HCT116 (cell line): ENCODE data around the gene FXYD6.

ENCODE experiments used
- CBX3 ChIP-seq: IDR thresholded peaks from 2 replicates; pipeline ENCODE4 v1.6.1; 2012; ENCODE audit warnings: low read depth
- CEBPB ChIP-seq: IDR thresholded peaks from 2 replicates; pipeline ENCODE4 v1.6.1; 2012; ENCODE audit warnings: low read depth
- EGR1 ChIP-seq: IDR thresholded peaks from 2 replicates; pipeline ENCODE4 v1.6.1; 2012; ENCODE audit warnings: low read depth
- EZH2 ChIP-seq: fragments of 200-600 bp; sonication (generic); IDR thresholded peaks from 2 replicates; pipeline ENCODE4 v1.6.1; 2017; ENCODE audit warnings: antibody characterized with exemption, mixed run types
- FOSL1 ChIP-seq: IDR thresholded peaks from 2 replicates; pipeline ENCODE4 v1.6.1; 2012; ENCODE audit warnings: low read depth
- JUND ChIP-seq: IDR thresholded peaks from 2 replicates; pipeline ENCODE4 v1.6.1; 2012
- MAX ChIP-seq: IDR thresholded peaks from 2 replicates; pipeline ENCODE4 v1.6.1; 2012
- POLR2A ChIP-seq: IDR thresholded peaks from 2 replicates; pipeline ENCODE4 v1.7.0; 2011; ENCODE audit warnings: borderline replicate concordance; ENCODE audit not compliant: insufficient read depth, insufficient read length; ENCODE audit errors: extremely low read depth
- SP1 ChIP-seq: IDR thresholded peaks from 2 replicates; pipeline ENCODE4 v1.6.1; 2012; ENCODE audit warnings: low read depth
- SRF ChIP-seq: IDR thresholded peaks from 2 replicates; pipeline ENCODE4 v1.6.1; 2012; ENCODE audit warnings: low read depth
- YY1 ChIP-seq: IDR thresholded peaks from 2 replicates; pipeline ENCODE4 v1.6.1; 2011; ENCODE audit warnings: low read length, low read depth, moderate library complexity, mild to moderate bottlenecking; ENCODE audit not compliant: insufficient replicate concordance; ENCODE audit errors: extremely low read depth
- TF ChIP-seq, protein P1 (sequence below), 3 experiments: fragments of 200-600 bp in 1 of 3; sonication (generic) in 1 of 3; IDR thresholded peaks in 2 of 3; conservative IDR thresholded peaks in 1 of 3; 2 replicates each; pipeline ENCODE4 v1.5.1; 2012 to 2017; ENCODE audit warnings: low read depth in 2 of 3, low read length in 2 of 3, antibody characterized with exemption in 1 of 3, borderline replicate concordance in 1 of 3, control low read depth in 1 of 3, mild to moderate bottlenecking in 1 of 3, mixed read lengths in 1 of 3, mixed run types in 1 of 3, moderate library complexity in 1 of 3; ENCODE audit not compliant: insufficient read depth in 1 of 3

DNA sequence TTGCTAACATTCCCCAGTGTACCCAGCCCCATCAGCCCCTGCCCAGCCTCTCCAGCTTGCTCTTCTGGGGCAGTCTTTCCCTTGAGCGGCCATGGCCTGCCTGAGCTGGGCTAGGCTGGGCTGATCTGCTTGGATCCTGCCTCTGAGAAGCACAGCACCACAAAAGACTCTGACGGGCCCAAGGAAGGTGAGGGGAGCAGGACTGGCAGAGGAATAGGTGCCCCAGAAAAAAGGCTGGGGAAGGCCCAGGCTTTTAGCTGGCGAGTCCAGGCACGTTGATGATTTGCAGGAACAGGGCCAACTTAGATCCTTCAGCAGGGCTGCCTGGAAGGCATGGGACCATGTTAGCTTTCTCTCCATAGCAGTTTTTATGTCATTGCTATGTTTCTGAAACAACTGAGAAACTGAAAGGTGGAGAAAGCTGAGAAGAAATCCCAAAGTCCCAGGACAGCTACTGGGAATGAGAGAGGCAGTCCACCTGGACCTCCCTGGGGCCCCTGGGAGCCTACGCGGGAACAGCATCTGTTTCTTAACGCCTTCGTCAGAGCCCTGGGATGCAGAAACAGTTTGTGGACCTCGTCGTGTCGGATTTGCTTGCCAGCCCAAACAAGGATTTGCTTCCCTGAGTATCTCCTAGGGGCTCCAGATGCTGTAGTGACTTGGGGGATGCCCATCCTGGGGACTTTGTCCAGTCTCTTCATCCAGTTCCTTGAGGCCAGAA, 24.4 kb upstream of the FXYD6 start:
- TF ChIP-seq, protein P1, sequence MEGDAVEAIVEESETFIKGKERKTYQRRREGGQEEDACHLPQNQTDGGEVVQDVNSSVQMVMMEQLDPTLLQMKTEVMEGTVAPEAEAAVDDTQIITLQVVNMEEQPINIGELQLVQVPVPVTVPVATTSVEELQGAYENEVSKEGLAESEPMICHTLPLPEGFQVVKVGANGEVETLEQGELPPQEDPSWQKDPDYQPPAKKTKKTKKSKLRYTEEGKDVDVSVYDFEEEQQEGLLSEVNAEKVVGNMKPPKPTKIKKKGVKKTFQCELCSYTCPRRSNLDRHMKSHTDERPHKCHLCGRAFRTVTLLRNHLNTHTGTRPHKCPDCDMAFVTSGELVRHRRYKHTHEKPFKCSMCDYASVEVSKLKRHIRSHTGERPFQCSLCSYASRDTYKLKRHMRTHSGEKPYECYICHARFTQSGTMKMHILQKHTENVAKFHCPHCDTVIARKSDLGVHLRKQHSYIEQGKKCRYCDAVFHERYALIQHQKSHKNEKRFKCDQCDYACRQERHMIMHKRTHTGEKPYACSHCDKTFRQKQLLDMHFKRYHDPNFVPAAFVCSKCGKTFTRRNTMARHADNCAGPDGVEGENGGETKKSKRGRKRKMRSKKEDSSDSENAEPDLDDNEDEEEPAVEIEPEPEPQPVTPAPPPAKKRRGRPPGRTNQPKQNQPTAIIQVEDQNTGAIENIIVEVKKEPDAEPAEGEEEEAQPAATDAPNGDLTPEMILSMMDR (IDR thresholded peaks at IDR 0.05 in 2 of 3, conservative IDR thresholded peaks at IDR 0.05 in 1 of 3; ENCODE audit: borderline replicate concordance in 1 of 3, insufficient read depth in 1 of 3, low read depth in 2 of 3, low read length in 2 of 3): no peak
- no peak for TF ChIP-seq JUND
- no peak for TF ChIP-seq POLR2A
- no peak for TF ChIP-seq CEBPB
- TF ChIP-seq FOSL1: no peak
- no peak for TF ChIP-seq CBX3
- TF ChIP-seq YY1: no peak
- no peak for TF ChIP-seq EZH2
- TF ChIP-seq MAX: no peak
- TF ChIP-seq EGR1: no peak
- no peak for TF ChIP-seq SP1
- TF ChIP-seq SRF: no peak
